Liver (tissue), 3 donors: ENCODE results near the gene FLT3LG.

Source experiments
- CTCF ChIP-seq: fragments of 150-350 bp; IDR thresholded peaks from 2 replicates; pipeline ENCODE4 v1.5.1; 2017; ENCODE audit warnings: improper control_type of control experiment, low read depth, low read length; ENCODE audit not compliant: missing input control
- EGR1 ChIP-seq, 2 donors: IDR thresholded peaks; 2 replicates each; pipeline ENCODE4 v1.6.1; 2016 to 2018; ENCODE audit warnings: antibody characterized with exemption in 2 of 2, low read depth in 2 of 2
- HNF4G ChIP-seq: IDR thresholded peaks from 2 replicates; pipeline ENCODE4 v1.6.1; 2016; ENCODE audit warnings: antibody characterized with exemption
- MAX ChIP-seq: IDR thresholded peaks from 2 replicates; pipeline ENCODE4 v1.6.1; 2016; ENCODE audit warnings: antibody characterized with exemption
- RAD21 ChIP-seq, 2 donors: IDR thresholded peaks; 2 replicates each; pipeline ENCODE4 v1.6.1; 2016; ENCODE audit warnings: antibody characterized with exemption in 2 of 2, mild to moderate bottlenecking in 2 of 2
- donor health status: healthy.
- donor health status: healthy.

GRCh38 chr19:49468746-49469447 is 5.1 kb upstream of the FLT3LG start:
- no peak for TF ChIP-seq CTCF
- no peak for TF ChIP-seq EGR1 (IDR thresholded peaks at IDR 0.05; ENCODE audit: low read depth in 2 of 2)
- no peak for TF ChIP-seq RAD21 (IDR thresholded peaks at IDR 0.05)
- TF ChIP-seq MAX = no peak
- TF ChIP-seq HNF4G = no peak
